ENCODE results near the gene MRTFA. TPM values are rescaled to one million over a fixed set of nuclear protein-coding genes. Genes with fewer than 3 reads are reported as not detected.

MRTFA gene
- total RNA-seq, 1 donor = 34.0 TPM

GRCh38 chr22:40673017-40673416 is 36.5 kb upstream of the MRTFA start:
- Histone ChIP-seq H2AFZ (ENCODE audit: low read length) (no peak overlapping the region), H3K27ac (ENCODE audit: low read depth, low read length) (no peak overlapping the region)
- no peak for DNase-seq (ENCODE audit: insufficient read length, low spot score, missing footprints)

GRCh38 chr22:40671796-40672360 is 35.4 kb upstream of the MRTFA start:
- Histone ChIP-seq H3K79me2 (ENCODE audit: insufficient read depth, low read length) (no peaks in the 10 kb centered on the region), H3K9me3 (ENCODE audit: low read depth, low read length) (no peaks in the 10 kb centered on the region), H3K4me2 (ENCODE audit: insufficient read depth, low read length) (no peak overlapping the region), H2AFZ (ENCODE audit: low read length) (no peak overlapping the region), H3K27me3 (ENCODE audit: insufficient read depth, low read length) (no peaks in the 10 kb centered on the region), H3K4me1 (ENCODE audit: insufficient read depth, low read length) (peaks cover 19% of the 10 kb centered on the region), H3K27ac (ENCODE audit: low read depth, low read length) (no peak overlapping the region), H3K36me3 (ENCODE audit: insufficient read depth, low read length) (no peaks in the 10 kb centered on the region), H3K4me3 (ENCODE audit: insufficient read depth, low read length) (no peak overlapping the region), H4K20me1 (ENCODE audit: insufficient read depth, low read length) (no peaks in the 10 kb centered on the region)
- TF ChIP-seq CTCF (IDR thresholded peaks at IDR 0.05; ENCODE audit: extremely low read depth, low read depth, low read length) = no peak
- no peak for DNase-seq (ENCODE audit: insufficient read length, low spot score, missing footprints)

More at GRCh38 chr22:40673017-40673416, 36.5 kb upstream of the MRTFA start:
- H4K20me1 ChIP-seq (ENCODE audit: insufficient read depth, low read length) = no peaks in the 10 kb centered on the region
- H3K4me2 ChIP-seq (ENCODE audit: insufficient read depth, low read length) = no peak overlapping the region
- H3K9me3 ChIP-seq (ENCODE audit: low read depth, low read length) = no peaks in the 10 kb centered on the region
- no peaks in the 10 kb centered on the region for H3K79me2 ChIP-seq (ENCODE audit: insufficient read depth, low read length)
- H3K27me3 ChIP-seq (ENCODE audit: insufficient read depth, low read length) = no peaks in the 10 kb centered on the region
- peaks cover 14% of the 10 kb centered on the region for H3K4me1 ChIP-seq (ENCODE audit: insufficient read depth, low read length)
- no peaks in the 10 kb centered on the region for H3K36me3 ChIP-seq (ENCODE audit: insufficient read depth, low read length)
- TF ChIP-seq CTCF (IDR thresholded peaks at IDR 0.05; ENCODE audit: extremely low read depth, low read depth, low read length) = no peak
- no peak overlapping the region for H3K4me3 ChIP-seq (ENCODE audit: insufficient read depth, low read length)

GRCh38 chr22:40671369-40671768 is 34.9 kb upstream of the MRTFA start:
- Histone ChIP-seq H4K20me1 (ENCODE audit: insufficient read depth, low read length) (no peaks in the 10 kb centered on the region), H3K27ac (ENCODE audit: low read depth, low read length) (no peak overlapping the region), H3K4me2 (ENCODE audit: insufficient read depth, low read length) (no peak overlapping the region), H3K36me3 (ENCODE audit: insufficient read depth, low read length) (no peaks in the 10 kb centered on the region), H2AFZ (ENCODE audit: low read length) (no peak overlapping the region), H3K9me3 (ENCODE audit: low read depth, low read length) (no peaks in the 10 kb centered on the region), H3K4me3 (ENCODE audit: insufficient read depth, low read length) (no peak overlapping the region), H3K27me3 (ENCODE audit: insufficient read depth, low read length) (no peaks in the 10 kb centered on the region), H3K4me1 (ENCODE audit: insufficient read depth, low read length) (peaks cover 24% of the 10 kb centered on the region), H3K79me2 (ENCODE audit: insufficient read depth, low read length) (no peaks in the 10 kb centered on the region)
- no peak for TF ChIP-seq CTCF (IDR thresholded peaks at IDR 0.05; ENCODE audit: extremely low read depth, low read depth, low read length)
- no peak for DNase-seq (ENCODE audit: insufficient read length, low spot score, missing footprints)

- Histone ChIP-seq H3K27me3 (ENCODE audit: insufficient read depth, low read length) (no peaks in the 10 kb centered on the region), H3K27ac (ENCODE audit: low read depth, low read length) (no peak overlapping the region), H3K9me3 (ENCODE audit: low read depth, low read length) (no peaks in the 10 kb centered on the region), H3K4me2 (ENCODE audit: insufficient read depth, low read length) (no peak overlapping the region), H3K4me1 (ENCODE audit: insufficient read depth, low read length) (peaks cover 35% of the 10 kb centered on the region), H4K20me1 (ENCODE audit: insufficient read depth, low read length) (no peaks in the 10 kb centered on the region), H3K79me2 (ENCODE audit: insufficient read depth, low read length) (no peaks in the 10 kb centered on the region), H3K36me3 (ENCODE audit: insufficient read depth, low read length) (no peaks in the 10 kb centered on the region), H2AFZ (ENCODE audit: low read length) (peak overlapping the region; percentile 43), H3K4me3 (ENCODE audit: insufficient read depth, low read length) (no peak overlapping the region)
- no peak for DNase-seq (ENCODE audit: insufficient read length, low spot score, missing footprints)
- TF ChIP-seq CTCF (IDR thresholded peaks at IDR 0.05; ENCODE audit: extremely low read depth, low read depth, low read length) = no peak
Measured at GRCh38 chr22:40670058-40670457, 33.5 kb upstream of the MRTFA start.

Measured in osteoblast (primary cell).